Iris pigment epithelial cell (primary cell): ENCODE measurements around the gene AGBL4.
A peak's percentile ranks its signal among the peaks of the same experiment; 100 is the strongest.
"Not testable (repeated sequence)": the region's sequence is repeated elsewhere in the genome, so short reads cannot be mapped to it uniquely, and the experiment has no call there.

ENCODE experiments used
- DNase-seq: peaks from one replicate; pipeline ENCODE4 v3.0.0-alpha.2; 2011; ENCODE audit warnings: low read depth

AGBL4 gene

DNA sequence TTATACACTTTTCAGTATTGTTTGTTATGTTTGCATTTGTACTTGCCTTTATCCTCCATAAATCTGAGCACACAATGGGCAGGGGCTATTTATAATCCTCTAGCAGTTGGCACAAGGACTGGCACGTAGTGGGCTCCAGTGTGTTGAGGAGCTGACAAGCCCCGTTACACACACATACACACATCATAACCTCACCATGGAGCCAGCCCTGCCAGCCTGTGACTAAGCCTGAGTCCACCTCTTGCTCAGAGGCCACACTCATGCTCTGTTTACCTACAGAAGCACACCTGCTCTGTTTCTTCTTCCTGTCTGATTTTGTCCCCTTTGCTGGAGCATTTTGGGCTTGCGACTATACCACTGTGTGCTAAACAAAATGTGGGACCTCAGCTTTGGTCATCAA, 1487.3 kb downstream of the AGBL4 start:
- DNase-seq: no peak

DNA sequence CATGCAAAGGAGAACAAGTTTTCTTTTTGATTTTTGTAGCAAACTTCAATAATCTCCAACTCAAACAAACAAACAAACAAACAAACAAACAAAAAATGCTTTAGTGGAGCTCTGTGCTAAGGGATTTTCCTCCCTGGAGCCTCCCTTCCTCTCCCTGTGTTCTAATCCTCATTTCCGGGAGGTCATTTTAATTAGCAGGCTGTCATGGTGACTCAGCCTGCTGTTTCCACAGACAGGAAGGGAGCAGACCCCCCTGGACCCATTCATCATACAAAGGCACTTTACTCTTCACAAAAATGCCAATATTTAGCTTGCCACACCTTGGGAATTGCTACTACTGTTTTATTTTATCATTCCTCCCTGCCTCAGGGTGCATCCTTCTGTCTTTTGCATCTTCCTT, 1490.8 kb downstream of the AGBL4 start:
- DNase-seq: no peak

DNA sequence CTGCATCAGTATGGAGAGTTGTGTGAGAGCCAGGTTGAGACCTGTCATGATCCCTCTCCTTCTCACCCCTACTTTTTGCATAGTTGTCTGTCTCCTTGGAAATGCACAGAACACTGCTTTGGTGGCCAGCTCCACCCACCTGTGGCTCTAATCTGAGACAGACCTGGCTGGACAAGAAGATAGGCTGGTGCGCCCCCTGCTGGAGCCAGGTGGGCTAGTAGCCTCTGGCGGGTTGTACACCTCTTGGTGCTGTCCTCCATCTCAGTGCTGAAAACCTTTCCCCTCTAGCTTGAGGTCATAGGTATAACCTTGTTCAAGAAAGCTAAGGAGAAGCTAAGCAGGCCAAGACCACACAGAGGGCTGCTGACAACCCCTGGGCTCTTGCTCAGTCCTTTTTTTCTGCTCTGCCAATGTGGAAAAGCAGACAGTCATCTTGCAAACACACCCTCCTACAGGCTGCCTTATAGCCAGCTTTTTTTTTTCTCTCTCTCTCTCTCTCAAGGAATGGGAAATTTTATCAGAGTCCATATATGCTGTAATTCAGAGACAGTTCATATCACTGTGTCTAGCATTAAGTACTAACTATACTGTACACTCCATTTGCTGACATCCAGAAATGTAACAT, 1492.9 kb downstream of the AGBL4 start:
- peak; percentile 17 for DNase-seq

DNA sequence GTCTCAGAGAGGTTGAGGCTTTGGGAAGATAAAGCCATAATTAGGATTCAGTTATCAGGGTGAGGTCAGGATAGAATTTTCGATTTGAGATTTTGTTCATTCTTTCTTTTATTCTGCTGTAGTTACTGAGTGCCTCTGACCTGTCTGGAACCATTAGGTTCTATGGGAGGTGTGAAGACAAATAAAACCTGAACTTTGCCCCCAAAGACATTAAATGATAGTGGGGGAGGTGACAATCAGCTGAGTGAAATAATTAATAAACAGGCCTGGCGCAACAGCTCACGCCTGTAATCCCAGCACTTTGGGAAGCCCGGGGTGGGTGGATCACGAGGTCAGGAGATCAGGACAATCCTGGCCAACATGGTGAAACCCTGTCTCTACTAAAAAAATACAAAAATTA, 1496.7 kb downstream of the AGBL4 start:
- DNase-seq: no peak

DNA sequence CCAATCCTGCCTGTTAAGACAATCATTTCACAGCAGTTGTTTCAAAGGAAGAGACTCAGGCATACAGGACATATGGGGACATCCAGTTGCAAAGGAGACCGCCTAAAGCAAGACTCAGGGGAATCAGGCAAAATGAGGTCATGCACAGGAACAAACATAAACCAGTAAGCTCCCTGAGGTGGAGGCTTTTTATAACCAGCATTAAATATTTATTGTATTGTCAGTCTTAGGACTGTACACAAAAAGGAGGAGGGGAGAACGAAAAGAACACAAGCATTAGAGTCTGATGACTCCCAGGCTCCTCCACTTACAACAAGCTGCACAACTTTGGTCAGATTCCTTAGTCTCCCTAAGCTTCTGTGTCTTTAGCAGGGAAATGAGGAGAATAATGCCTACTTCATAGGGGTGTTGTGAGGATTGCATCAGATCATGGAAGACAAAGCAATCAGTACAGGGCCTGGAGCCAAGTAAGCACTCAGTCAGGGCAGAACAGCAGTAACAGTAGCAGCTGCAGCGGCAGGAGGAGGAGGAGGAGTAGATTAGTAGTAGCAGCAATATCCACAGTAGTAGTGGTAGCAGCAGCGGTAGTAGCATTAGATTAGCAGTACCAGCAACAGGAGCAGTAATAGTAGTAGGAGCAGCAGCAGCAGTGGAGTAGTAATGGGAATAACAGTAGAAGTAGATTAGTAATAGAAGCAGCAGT, 1497.6 kb downstream of the AGBL4 start:
- peak; percentile 5 for DNase-seq

DNA sequence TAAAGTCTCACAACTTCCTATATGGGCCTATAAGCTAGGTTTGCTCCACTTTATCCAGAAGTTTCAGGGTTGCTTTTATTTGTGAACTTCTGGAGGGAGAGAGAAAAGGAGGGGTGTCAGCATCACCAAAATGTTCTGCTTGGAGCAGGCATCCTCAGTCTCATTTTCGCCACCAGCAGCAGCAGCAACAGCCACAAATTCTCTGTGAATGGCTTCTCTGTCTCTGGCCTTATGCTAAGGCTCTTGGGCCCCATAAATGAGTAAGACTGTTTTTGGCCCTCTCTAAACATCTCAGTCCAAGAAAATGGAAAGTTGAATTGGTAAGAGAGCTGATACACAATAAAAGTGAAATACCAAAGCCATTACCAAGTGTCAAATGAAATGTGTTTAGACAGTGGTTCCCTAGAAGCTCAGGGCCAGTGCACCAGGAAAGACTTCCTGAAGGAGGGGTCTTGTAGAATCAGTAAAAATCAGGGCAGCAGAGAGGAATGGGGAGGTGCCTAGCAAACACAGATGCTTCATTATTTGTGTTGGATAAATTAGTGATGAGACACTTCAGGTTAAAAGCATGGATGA, 1498.8 kb downstream of the AGBL4 start:
- DNase-seq: no peak

DNA sequence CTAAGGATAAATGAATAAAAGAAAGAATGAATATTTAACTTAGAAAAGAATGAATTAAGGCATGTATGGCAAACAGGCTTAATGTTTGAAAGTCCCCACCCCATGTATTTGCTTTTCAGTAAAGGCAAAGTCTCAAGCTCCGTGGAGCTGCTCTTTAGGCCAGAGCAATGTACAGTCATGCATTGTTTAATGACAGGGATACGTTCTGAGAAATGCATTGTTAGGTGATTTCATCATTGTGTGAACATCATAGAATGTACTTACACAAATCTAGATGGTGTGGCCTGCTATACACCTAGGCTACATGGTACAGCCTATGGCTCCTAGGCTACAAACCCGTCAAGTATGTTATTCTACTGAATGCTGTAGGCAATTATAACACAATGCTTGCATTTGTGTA, 1500.2 kb downstream of the AGBL4 start:
- no peak for DNase-seq

DNA sequence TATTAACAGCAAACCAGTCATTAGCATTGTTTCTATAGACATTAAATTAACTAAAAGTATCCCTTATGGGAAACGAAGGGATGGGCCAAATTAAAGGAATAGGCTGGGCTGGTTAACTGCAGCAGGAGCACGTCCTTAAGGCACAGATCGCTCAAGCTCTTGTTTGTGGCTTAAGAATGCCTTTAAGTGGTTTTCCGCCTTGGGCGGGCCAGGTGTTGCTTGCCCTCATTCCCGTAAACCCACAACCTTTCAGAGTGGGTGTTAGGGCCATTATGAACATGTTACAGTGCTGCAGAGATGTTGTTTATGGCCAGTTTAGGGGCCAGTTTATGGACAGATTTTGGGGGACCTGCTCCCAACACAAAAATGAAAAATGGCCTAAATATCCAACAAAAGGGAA, 1503.9 kb downstream of the AGBL4 start:
- not testable (repeated sequence) for DNase-seq

DNA sequence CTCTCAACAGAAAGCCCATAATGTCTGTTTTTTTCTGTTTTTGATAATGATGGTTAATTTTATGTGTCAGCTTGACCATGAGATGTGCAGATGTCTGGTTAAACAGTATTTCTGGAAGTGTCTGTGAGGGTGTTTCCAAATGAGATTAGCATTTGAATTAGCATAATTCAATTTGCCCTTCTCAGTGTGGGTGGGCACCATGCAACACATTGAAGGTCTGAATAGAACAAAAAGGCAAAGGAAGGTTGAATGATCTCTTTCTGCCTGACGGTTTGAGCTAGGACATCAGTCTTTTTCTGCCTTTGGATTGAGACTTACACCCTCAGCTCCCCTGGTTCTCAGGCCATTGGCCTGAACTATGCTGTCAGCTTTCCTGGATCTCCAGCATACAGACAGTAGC, 1516.9 kb downstream of the AGBL4 start:
- DNase-seq: no peak

DNA sequence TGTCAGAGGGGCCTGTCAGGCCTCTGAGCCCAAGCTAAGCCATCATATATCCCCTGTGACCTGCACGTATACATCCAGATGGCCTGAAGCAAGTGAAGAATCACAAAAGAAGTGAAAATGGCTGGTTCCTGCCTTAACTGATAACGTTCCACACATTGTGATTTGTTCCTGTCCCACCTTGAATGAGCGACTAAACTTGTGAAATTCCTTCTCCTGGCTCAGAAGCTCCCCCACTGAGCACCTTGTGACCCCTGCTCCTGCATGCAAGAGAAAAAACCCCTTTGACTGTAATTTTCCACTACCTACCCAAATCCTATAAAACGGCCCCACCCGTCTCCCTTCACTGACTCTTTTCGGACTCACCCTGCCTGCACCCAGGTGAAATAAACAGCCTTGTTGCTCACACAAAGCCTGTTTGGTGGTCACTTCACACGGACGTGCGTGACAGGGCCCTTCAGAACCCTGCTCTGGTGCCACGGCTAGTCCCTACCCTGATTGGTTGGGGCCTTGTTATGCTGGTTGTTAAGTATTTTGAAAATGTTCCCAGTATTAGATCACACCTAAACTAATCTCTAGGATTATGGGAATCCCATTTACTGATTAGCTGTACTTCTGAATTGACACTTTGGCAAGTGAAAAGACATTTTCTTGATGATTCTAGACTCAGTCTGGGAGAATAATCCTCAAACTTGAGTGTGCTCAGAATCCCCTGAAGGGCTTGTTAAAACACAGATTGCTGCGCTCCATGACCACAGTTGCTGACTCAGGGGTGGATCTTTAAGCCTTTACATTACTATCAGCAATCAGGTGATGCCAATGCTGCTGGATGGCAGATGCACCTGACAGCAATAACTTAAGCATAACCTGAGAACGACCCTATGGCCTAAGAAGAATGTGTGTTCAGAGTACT, 1523.0 kb downstream of the AGBL4 start:
- no peak for DNase-seq

DNA sequence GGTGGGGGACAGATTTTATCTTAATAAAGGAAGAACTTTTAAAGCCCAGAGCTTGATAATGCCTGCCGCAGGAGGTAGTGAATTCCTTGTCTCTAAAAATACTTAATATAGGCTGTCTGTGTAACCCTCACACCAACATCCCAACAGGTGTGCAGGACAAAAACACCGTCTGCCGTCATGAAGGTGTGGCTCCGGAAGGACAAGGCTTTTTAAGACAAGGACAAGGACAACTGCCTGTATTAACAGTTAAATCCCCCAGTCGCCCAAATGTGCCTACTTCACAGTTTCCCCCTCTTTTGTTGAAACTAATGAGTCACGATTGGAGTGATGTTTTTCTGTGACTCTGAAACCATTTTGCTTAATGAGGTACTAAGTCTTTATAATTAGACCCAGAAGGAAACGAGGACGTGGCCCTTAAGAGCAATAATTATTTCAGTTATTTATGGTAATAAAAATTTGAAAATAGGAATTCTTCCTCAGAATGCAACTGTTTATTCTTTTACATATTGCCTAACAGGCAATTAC, 1524.5 kb downstream of the AGBL4 start:
- no peak for DNase-seq

DNA sequence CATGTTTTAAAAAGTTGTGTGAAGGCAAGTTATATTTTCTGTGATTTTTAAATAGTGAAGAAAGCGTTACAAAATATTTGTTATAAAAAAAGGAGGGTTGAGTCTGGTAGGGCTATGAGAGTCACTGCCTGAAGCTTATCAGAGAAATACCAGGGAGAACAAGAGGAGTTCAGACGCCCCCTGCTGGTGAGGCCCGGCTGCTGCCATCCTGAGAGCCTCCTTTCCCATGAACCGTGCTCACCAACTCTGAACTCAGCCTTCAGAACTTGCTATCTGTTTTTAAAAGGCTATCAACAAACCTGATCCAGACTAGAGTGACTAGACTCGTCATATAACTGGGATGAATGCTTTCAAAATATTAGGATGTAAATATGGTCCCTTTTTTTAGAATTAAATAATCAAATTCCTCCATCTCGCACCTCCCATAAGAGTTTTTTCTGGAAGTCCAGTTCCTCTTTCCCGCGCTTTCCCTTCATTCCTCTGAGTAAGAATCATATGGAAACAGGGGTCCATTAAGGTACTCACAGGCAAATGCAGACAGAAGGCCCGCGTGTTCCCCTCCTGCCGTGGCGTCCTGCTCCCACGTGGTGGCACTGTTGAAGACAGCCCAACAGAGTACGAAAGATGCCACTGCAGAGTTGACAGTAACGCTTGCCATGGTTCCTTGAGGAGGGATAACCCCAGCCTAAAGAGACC, 1525.5 kb downstream of the AGBL4 start:
- DNase-seq: peak; percentile 67

DNA sequence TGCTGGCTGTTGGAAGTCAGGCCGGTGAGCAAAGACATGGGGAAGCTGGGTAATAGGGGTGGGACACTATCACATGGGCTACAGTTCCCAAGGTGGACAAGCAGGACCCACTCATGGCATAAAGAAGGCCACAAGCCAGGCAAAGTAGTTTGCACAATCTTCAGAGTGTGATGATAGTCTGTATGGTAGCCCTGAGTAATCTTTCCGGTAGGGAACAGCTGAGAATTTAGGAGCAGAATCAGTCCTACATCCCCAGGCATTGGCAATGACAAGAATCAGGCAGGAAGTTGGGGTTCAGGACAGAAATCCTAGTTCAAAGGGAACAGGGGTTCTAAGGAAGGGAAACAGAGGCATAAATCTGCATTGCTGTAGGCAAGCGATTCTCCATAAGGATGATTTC, 1527.8 kb downstream of the AGBL4 start:
- DNase-seq: no peak

DNA sequence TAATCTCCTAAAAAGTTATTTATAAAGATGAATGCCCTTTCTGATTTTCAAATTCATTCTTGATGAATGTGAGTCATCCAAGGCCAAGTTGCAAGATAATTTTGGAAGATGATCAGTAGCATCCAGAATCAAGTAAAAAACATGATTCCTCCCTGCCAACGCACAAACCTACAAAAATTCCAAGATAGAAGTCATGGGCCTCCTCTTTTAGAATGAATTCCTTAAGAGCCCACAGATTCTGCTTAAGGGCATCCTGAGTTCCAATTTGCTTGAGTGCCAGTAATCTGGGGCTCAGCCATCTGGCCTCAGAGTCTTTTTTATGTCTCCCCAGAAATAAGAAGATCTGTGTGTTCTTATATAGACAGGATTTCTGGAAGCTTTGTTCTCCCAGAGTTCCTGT, 1528.6 kb downstream of the AGBL4 start:
- DNase-seq: no peak

DNA sequence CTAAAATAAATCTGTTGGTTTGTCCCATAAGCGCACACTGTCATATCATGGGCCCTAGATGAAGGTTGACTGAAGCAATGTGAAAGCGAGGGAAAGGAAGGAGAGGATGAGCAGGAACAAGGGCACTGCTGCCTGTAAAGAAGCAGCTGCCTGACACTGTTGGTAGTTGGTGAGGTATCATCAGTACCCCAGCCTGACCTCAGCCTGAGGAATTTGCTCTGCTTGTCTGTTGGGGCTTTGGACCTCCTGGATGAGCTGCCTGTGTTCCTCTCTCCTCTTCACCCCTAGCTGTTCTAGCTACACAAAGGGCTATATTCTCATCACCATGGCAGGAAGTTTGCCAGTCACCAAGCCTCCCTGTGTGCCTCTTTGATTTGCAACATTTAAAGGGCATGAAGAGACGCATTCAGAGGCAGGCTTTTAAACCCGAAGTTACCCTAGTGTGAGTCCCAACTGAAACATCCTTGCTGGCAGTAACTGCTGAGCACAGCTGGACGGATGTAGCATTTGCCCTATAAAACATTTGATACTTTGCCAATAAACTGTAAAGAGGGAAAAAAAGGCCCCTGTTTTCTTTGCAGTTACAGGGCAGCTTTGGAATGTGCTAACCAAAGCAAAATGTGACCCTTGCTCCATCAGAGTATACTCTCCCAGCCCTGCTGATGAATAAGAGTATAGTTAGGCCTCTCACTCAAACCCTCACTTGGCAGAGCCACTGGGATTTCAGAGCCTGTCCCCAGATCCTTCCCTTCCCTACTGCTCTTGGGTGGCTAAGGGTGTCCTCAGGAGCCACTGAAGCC, 1529.6 kb downstream of the AGBL4 start:
- peak; percentile 79 for DNase-seq

DNA sequence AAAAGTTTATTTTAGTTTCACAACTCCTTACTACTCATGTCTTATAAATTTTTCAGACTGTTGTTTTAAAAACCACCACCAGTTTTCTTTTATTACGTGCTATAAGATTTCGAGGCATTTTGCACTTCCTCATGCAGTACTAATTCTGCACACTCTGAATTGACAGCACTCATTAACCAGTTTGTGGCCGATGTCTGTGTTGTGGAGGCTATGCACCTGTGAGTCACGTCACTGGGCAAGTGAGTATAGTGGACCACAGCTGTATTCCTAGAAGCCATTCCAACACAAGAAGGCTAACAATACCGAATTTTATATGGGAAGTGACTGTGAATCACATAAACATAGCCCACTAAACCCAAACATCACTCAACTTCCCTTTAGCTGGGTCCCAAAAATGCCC, 1530.7 kb downstream of the AGBL4 start:
- no peak for DNase-seq

DNA sequence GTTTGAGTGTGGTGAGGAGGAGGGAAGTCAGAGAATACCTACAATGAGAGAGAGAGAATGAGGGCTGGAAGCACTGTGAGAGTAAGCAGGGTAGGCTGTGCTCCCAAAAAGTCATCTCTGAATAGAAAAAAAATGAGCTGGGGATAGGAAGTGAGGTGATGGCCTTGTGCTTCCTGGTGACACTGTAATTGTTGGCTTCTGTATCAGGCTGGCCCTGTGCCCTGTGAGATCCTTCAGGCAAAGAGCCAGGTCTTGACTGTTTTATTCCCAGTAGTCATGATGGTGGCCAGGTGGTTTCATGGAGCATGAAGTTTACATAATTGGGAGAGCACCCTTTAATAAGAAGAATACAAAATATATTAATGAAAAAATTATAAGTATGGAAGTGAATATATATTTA, 1531.4 kb downstream of the AGBL4 start:
- no peak for DNase-seq

DNA sequence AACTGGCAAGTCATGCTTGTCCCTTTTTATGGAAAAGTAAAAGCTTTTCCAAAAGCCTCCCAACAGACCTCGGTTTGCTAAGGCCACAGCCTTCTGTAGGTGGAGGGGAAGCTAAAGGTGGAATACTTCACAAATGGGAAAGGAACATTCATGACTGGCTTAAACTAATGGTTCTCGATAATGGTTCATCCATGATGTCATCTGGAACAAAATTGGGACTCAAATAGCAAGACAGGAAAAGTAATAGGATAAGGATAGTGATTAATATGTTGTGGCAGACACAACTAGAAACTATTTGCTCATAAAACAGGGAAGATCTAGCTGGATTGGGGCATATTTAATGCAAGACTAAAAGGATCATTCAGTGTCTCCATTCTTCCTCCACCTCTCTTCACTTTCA, 1535.0 kb downstream of the AGBL4 start:
- no peak for DNase-seq
